Endothelial cell of umbilical vein (primary cell): ENCODE results near the gene ZNF283. TPM values are rescaled to one million over a fixed set of nuclear protein-coding genes. Genes with fewer than 3 reads are reported as not detected.

ENCODE experiments used
- BruUV-seq: library from RNA; stranded (reverse); fragments of 400-500 nt; replicated peaks from 2 replicates; lab custom pipeline; 2021; lab: Mats Ljungman, UMichigan
- CTCF ChIA-PET: fragments of 300-600, 350-600 bp; sonication (Branson Sonifier 250); formaldehyde crosslinking; loops from one replicate; lab custom pipeline; 2021; ENCODE audit warnings: antibody characterized with exemption, inconsistent platforms; lab: Charles Lee
- POLR2A ChIA-PET: fragments of 300-600, 350-600 bp; sonication (Branson Sonifier 250); formaldehyde crosslinking; loops from one replicate; lab custom pipeline; 2021; ENCODE audit warnings: antibody characterized with exemption, inconsistent platforms; lab: Charles Lee
- DNase-seq: peaks from one replicate; pipeline ENCODE4 v3.0.0-alpha.2; 2011; ENCODE audit warnings: low read depth, low spot score
- FAIRE-seq: peaks from 2 replicates; lab custom pipeline; 2011; peaks lifted over from hg19 to GRCh38; lab: Jason Lieb, UNC
- H2AFZ ChIP-seq: 2 replicates; pipeline ENCODE4 v1.6.0; 2012; ENCODE audit warnings: low read depth, low read length, control low read depth, inconsistent platforms
- H3K27ac ChIP-seq: 2 replicates; pipeline ENCODE4 v1.5.1; 2011; ENCODE audit warnings: low read depth, mild to moderate bottlenecking, control low read depth, low read length, moderate library complexity; ENCODE audit not compliant: insufficient read depth
- H3K27me3 ChIP-seq, 2 experiments: 2 replicates each; pipeline versions ENCODE4 v1.6.0 to v1.6.1; 2011; ENCODE audit warnings: low read length in 2 of 2, mixed read lengths in 1 of 2; ENCODE audit not compliant: control insufficient read depth in 2 of 2, insufficient read depth in 2 of 2
- H3K36me3 ChIP-seq, 2 experiments: 2 replicates in 1 of 2; 3 replicates in 1 of 2; pipeline ENCODE4 v1.5.1; 2011; ENCODE audit warnings: low read length in 2 of 2, mild to moderate bottlenecking in 1 of 2, moderate library complexity in 1 of 2; ENCODE audit not compliant: control insufficient read depth in 2 of 2, insufficient read depth in 2 of 2; ENCODE audit errors: extremely low read depth in 1 of 2
- H3K4me1 ChIP-seq: 3 replicates; pipeline ENCODE4 v1.5.1; 2011; ENCODE audit warnings: mild to moderate bottlenecking, low read length; ENCODE audit not compliant: control insufficient read depth, insufficient read depth; ENCODE audit errors: extremely low read depth
- H3K4me2 ChIP-seq: 2 replicates; pipeline ENCODE4 v1.6.1; 2011; ENCODE audit warnings: low read length, control low read depth, mixed read lengths; ENCODE audit not compliant: insufficient read depth
- H3K4me3 ChIP-seq, 3 experiments: fragments of 200-600 bp in 1 of 3; sonication (generic), shearing (Covaris generic) in 1 of 3; replicated peaks in 1 of 3; 2 replicates each; pipeline ENCODE4 v1.5.1; 2011 to 2016; ENCODE audit warnings: control low read depth in 3 of 3, low read length in 3 of 3, mild to moderate bottlenecking in 2 of 3, inconsistent platforms in 1 of 3, low read depth in 1 of 3, moderate library complexity in 1 of 3; ENCODE audit not compliant: insufficient read depth in 1 of 3
- H3K79me2 ChIP-seq: 2 replicates; pipeline ENCODE4 v1.6.0; 2012; ENCODE audit warnings: low read length, inconsistent platforms; ENCODE audit not compliant: control insufficient read depth, insufficient read depth
- H3K9ac ChIP-seq: replicated peaks from 2 replicates; pipeline ENCODE3; 2011; ENCODE audit warnings: low read length, control low read depth; ENCODE audit not compliant: insufficient read depth; ENCODE audit errors: extremely low read depth
- H3K9me1 ChIP-seq: replicated peaks from 3 replicates; pipeline ENCODE4 v1.6.0; 2011; ENCODE audit warnings: mild to moderate bottlenecking, low read length; ENCODE audit not compliant: control insufficient read depth, insufficient read depth; ENCODE audit errors: extremely low read depth
- H3K9me3 ChIP-seq: replicated peaks from 2 replicates; pipeline ENCODE4 v1.5.1; 2012; ENCODE audit warnings: low read length, inconsistent platforms; ENCODE audit not compliant: control insufficient read depth, insufficient read depth
- H4K20me1 ChIP-seq: replicated peaks from 2 replicates; pipeline ENCODE3; 2011; ENCODE audit warnings: mild to moderate bottlenecking, low read length; ENCODE audit not compliant: control insufficient read depth, insufficient read depth; ENCODE audit errors: extremely low read depth
- EZH2 ChIP-seq: IDR thresholded peaks from 2 replicates; pipeline ENCODE4 v1.6.1; 2012; ENCODE audit warnings: borderline replicate concordance, low read depth, mild to moderate bottlenecking, moderate library complexity, low read length, inconsistent platforms; ENCODE audit not compliant: severe bottlenecking
- FOS ChIP-seq: IDR thresholded peaks from 2 replicates; pipeline ENCODE4 v1.6.1; 2011; ENCODE audit warnings: mild to moderate bottlenecking, low read length, moderate library complexity, borderline replicate concordance; ENCODE audit not compliant: insufficient read depth
- GATA2 ChIP-seq: IDR thresholded peaks from 2 replicates; pipeline ENCODE4 v1.7.0; 2011; ENCODE audit warnings: low read depth, mild to moderate bottlenecking, moderate library complexity, mixed read lengths, low read length; ENCODE audit not compliant: insufficient read length, insufficient read depth
- JUN ChIP-seq: IDR thresholded peaks from 2 replicates; pipeline ENCODE4 v1.6.1; 2011; ENCODE audit warnings: borderline replicate concordance, low read depth; ENCODE audit not compliant: insufficient read length, insufficient read depth
- MYC ChIP-seq: IDR thresholded peaks from one replicate; pipeline ENCODE4 v1.6.1; 2011; ENCODE audit warnings: mild to moderate bottlenecking, low read depth, low read length
- POLR2A ChIP-seq: IDR thresholded peaks from 2 replicates; pipeline ENCODE4 v1.6.1; 2012; ENCODE audit warnings: low read depth, mild to moderate bottlenecking, control low read depth, low read length
- POLR2AphosphoS5 ChIP-seq: IDR thresholded peaks from 2 replicates; pipeline ENCODE4 v1.6.1; 2012; ENCODE audit warnings: low read depth, mild to moderate bottlenecking, control low read depth, low read length, moderate library complexity; ENCODE audit not compliant: insufficient read depth
- dilution Hi-C: fragments of 300-500 bp; cut with MboI; formaldehyde crosslinking; loops from one replicate; pipeline ENCODE4 v1.15.0; 2019; ENCODE audit warnings: low sequenced_read_pairs; ENCODE audit not compliant: extremely low pct_ligation_motif_present
- intact Hi-C: fragments of 100-400 bp; cut with micrococcal nuclease; formaldehyde crosslinking; loops from one replicate; pipeline ENCODE4 v1.10.0; 2022
- polyA plus RNA-seq, 4 experiments: library from polyadenylated mRNA; depleted of rRNA in 3 of 4; stranded (reverse) in 3 of 4; unstranded in 1 of 4; fragments of >200 nt; gene quantifications; 2 replicates each; pipeline versions ENCODE4 v1.2.1 to v1.2.3, GENCODE V29; 2011 to 2012; ENCODE audit warnings: missing spikeins in 1 of 4
- total RNA-seq: library from RNA; stranded (reverse); gene quantifications from 2 replicates; pipeline ENCODE4 v1.2.3, GENCODE V29; 2021
- TF ChIP-seq, protein P1 (sequence below), 2 donors: IDR thresholded peaks; 1 replicate in 1 of 2; 2 replicates in 1 of 2; pipeline ENCODE4 v1.5.1; 2011; ENCODE audit warnings: low read length in 2 of 2, mild to moderate bottlenecking in 2 of 2, moderate library complexity in 2 of 2, control low read depth in 1 of 2, inconsistent platforms in 1 of 2, low read depth in 1 of 2; ENCODE audit not compliant: insufficient read depth in 1 of 2; ENCODE audit errors: extremely low read depth in 1 of 2
- TF ChIP-seq, protein P2 (sequence below): IDR thresholded peaks from 2 replicates; pipeline ENCODE4 v1.6.1; 2011; ENCODE audit not compliant: insufficient read depth, insufficient read length

Gene ZNF283
- total and polyA plus RNA-seq, 2 donors (not counting 3 experiments of a cell fraction or from before 2014, with no cell fraction given) = 1.9 to 10.7 TPM

DNA sequence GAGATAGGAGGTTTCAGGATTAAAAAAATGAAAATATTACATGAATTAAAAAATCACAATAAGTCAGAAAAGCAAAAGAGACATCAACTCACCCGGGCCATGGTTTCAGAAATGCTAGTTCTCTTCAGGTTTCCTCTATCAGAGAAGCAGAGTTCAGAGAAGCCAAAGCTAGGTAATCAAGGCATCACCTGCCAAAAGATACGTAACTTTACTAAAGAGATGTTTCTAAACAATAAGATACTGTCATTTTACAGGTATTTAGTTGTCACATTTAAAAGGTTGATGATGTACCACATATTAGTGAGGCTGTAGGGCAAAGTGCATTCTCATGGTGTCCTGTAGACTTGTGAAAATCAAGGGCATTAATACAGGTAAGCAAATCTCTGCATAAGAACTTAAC, 56.7 kb downstream of the ZNF283 start, which contains the start of gene ZNF404:
Gene ZNF404, minus strand, starts transcription at position 101 of the 400 bp plus-strand sequence.
- H3K9ac ChIP-seq = no peak within 1 kb of the TSS
- TF ChIP-seq POLR2A (no peak), FOS (no peak), GATA2 (no peak), JUN (no peak), EZH2 (no peak), MYC (no peak), POLR2AphosphoS5 (no peak)
- TF ChIP-seq, protein P1, sequence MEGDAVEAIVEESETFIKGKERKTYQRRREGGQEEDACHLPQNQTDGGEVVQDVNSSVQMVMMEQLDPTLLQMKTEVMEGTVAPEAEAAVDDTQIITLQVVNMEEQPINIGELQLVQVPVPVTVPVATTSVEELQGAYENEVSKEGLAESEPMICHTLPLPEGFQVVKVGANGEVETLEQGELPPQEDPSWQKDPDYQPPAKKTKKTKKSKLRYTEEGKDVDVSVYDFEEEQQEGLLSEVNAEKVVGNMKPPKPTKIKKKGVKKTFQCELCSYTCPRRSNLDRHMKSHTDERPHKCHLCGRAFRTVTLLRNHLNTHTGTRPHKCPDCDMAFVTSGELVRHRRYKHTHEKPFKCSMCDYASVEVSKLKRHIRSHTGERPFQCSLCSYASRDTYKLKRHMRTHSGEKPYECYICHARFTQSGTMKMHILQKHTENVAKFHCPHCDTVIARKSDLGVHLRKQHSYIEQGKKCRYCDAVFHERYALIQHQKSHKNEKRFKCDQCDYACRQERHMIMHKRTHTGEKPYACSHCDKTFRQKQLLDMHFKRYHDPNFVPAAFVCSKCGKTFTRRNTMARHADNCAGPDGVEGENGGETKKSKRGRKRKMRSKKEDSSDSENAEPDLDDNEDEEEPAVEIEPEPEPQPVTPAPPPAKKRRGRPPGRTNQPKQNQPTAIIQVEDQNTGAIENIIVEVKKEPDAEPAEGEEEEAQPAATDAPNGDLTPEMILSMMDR (IDR thresholded peaks at IDR 0.05; ENCODE audit: extremely low read depth in 1 of 2, insufficient read depth in 1 of 2, low read depth in 1 of 2, low read length in 2 of 2) = no peak
- TF ChIP-seq, protein P2, sequence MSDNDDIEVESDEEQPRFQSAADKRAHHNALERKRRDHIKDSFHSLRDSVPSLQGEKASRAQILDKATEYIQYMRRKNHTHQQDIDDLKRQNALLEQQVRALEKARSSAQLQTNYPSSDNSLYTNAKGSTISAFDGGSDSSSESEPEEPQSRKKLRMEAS = no peak
- H3K9me3 ChIP-seq = peaks cover 2% of the 10 kb centered on the region

More for the DNA sequence above, 56.7 kb downstream of the ZNF283 start, which contains the start of gene ZNF404:
- H2AFZ ChIP-seq = no peak within 1 kb of the TSS
- no peak for DNase-seq
- CTCF ChIA-PET = no interaction called here
- no peak within 1 kb of the TSS for H3K4me2 ChIP-seq
- no peaks in the 10 kb centered on the region for H3K79me2 ChIP-seq
- H3K9me1 ChIP-seq = no peaks in the 10 kb centered on the region
- no TSS peak for BruUV-seq
- H3K4me3 ChIP-seq = no peak within 1 kb of the TSS
- H3K4me1 ChIP-seq = no peaks in the 10 kb centered on the region
- POLR2A ChIA-PET = no interaction called here
- no peak within 1 kb of the TSS for H3K27ac ChIP-seq
- intact Hi-C loops (no loop called here), dilution Hi-C loops (no loop called here)
- no peak for FAIRE-seq
- H3K36me3 ChIP-seq = no peaks in the 10 kb centered on the region
- H3K27me3 ChIP-seq = no peaks in the 10 kb centered on the region
- no peaks in the 10 kb centered on the region for H4K20me1 ChIP-seq
